Femur (tissue), 1 donor: ENCODE results near the gene CACNA1D.

ENCODE experiments used
- DNase-seq: peaks from one replicate; pipeline ENCODE4 v3.0.0-alpha.2; 2017

The CACNA1D gene

GRCh38 chr3:53719796-53720195 is 225.4 kb downstream of the CACNA1D start:
- no peak for DNase-seq

DNA sequence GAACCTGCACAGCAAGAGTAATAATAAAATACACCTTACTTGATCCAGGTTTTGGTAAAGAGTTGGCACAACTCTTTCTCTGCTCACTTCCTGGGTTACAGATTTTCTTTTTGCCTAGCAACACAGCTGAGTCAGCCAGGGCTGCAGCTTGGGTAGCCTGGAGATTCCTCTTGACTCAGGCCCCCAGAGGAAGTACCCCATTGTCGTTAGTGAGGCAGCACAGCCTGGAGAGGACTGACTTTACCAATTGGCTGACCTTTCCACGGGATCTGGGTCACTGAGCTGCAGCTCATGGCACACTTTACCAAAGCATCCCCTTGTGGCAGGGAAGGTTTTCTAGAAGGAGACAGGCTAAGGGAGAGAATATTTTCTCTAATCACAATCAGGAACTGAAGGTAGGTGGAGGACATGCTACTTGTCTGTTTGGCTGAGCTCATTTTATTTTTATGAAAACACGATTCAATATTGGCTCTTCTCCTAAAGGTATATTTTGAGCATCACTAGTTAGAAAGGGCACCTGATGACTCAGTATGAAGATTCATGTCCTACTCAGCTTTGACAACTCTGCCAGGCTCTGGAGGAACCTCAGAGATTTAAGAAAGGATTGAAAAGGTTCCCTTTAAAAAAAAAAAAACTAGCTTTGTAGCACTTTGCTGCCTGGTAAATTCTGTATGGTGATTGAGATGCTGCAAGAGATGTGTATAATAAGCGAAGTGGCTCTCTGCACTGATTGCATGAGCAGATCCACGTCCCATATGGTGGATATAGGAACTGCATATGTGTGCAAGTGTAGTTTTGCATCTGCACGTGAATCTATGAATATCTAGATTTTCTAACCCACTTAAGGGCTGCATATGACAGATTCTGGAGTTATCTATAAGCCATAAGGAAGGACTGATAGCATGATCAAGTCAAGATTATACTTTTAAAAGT is 227.0 kb downstream of the CACNA1D start:
- DNase-seq = no peak

DNA sequence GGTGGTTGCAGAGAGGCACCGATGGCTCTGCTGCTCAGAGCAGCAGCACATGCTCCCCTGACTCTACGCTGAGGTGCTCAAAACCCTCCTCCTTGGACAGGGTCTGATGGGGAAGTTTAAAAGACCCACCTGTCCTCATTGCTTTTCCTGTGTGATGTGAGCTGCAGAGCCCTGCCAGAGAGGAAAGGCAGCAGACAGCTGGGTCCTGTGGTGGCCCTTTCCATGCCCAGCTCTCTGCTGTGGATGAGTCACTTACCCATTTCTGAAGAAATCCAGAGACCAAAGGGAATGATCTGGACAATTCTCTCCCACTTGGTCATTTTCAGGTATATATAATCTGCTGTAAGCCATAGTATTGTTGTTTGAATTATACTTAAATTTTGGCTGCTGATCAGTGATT is 230.2 kb downstream of the CACNA1D start:
- DNase-seq = no peak

DNA sequence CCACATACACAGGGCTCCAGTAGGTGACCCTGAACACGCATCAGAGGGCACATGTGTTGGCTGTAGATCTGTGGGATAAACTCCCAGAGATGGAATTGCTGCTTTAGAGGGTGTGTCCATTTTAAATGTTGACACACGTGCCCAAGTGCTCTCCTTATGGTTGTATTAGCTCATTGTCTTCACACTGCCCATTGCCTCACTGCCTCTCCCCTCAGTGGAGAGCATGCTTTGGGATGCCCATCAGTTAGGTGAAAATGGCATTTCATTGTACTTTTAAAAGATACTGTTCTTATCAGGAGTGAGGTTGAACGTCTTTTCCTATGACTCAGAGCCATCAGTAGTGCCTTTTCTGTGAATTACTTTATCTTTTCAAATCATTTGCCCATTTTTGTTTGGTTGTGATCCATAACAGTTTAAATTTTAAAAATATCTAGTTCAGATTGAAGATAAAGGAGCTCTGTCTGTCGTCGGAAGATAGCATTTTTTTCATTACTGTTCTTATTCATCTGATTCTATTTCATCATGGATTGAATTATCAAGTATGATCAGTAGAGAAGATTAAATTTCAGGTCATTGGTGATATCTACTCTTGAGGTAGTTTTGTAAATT is 231.1 kb downstream of the CACNA1D start:
- no peak for DNase-seq

GRCh38 chr3:53726643-53727042 is 232.2 kb downstream of the CACNA1D start:
- no peak for DNase-seq

GRCh38 chr3:53728606-53729005 is 234.2 kb downstream of the CACNA1D start:
- DNase-seq = no peak

DNA sequence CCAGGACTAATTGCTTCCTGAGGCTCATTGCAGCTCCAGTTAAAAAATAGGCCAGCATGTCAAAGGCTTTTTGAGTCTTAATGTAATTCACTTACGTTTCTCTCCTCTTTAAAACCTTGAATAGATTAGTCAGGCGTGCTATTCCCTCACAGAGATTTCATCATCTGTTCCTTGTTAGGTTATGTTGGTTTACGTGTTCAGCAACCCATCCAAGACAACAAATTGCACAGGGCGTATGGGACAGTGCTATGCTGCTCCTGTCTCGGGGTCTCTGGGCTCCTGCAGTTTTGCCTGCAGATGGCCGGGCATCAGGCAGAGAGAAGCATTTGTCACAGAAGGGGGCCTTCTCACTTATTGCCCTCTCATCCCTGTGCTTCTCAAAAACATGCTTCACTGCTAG is 234.7 kb downstream of the CACNA1D start:
- DNase-seq = no peak

DNA sequence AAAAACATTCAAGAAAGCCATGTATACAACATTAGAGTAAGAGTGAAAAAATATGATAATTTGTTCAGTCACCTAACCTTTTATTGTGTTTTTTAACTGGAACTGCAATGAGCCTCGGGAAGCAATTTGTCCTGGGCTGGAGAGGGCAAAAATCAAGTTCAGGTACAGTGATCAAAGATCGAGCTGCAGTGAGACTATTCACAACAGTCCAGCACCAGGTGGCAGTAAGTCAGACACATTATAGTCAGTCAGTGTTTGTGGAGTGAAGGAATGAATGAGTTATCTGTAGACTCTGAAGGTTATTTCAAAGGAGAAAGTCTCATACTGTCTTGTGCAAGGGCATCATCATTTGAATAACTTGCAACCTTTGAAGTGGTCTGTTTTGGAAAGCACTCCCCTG is 235.2 kb downstream of the CACNA1D start:
- no peak for DNase-seq

DNA sequence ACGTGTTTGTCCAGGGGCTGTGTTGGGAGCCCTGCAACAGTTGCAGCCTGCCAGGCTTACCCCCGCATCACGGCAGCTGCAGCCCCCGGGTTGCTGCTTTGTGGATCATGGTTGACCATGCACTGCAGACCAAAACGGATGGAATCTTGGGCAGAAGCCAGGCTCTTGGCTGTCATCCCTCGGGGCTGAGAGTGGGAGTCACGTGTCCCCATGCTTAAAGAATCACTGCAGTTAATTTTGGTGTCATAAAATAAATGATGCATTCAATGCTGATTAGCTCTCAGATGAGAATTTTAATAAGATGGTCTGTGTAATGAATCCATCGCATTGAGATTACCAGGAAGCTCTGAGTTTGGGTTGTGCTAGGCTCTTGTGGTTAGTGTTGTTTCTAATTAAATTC is 236.2 kb downstream of the CACNA1D start:
- peak; percentile 75 for DNase-seq

DNA sequence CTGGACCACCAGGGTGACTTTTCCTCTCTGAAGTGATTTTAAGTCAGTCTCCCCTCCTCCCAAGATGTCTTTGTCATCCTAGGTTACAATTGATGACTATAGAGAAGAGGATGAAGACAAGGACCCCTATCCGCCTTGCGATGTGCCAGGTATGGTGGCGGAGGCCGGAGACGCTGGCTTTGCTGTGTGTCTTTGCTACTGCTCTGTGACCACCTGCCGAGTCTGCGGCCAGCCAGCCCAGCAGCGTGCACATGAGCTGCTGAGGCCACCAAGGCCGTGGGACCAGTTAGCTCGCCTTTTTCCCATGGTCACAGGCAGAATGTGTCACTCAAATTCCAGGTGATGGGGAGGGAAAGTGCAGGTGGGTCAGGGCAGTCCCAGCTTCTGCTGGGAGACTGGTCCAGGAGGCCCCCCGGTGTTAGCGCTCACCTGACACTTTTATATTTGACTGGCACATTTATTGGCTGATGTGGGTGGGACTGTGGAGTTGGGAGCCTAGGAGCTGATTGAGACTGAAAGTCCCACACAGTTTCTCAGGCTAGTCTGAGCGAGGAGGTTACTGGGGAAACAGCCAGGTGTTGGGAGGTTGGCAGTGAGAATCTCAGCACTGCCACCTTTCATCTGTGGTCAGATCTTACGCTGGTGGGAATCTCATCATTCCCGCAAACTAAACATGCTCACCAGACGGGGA is 237.7 kb downstream of the CACNA1D start:
- no peak for DNase-seq

DNA sequence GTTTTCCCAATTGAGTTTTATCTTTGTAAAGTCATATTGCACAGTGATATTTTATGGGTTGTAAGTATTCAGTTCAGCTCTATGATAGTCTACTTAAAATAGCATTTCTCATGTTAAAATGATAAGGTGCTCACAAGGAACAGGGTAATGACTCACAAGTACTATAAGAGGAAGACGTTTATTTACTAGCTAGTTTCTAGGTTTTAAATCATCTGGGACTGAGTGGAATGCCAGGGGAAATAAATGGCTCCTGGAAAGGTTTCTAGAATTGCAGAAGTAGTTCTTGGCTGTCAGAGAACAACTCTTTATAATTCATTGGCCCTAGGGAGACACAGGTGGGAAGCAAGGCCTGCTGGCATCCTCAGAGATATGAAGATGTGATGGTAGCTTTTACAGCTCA is 239.0 kb downstream of the CACNA1D start:
- no peak for DNase-seq

GRCh38 chr3:53739966-53740365 is 245.6 kb downstream of the CACNA1D start:
- DNase-seq = no peak

DNA sequence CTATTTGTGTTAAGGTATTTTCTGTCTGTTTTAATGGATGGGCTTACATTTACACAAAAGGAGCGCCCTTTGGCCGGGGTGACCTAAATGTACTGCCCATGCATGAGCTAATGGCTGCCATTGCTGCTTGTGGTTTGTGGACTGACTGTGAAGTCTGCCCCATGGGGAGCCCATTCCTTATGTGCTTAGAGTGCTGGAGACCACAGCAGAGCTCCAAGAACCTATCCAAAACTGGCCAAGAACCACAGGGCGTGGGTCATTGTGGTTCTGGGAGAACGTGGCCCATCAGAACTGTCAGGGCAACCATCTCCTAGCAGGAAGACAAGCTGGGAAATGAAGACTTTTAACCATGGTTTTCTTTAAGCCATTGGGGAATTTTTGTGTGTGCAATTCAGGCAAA is 246.5 kb downstream of the CACNA1D start:
- peak; percentile 69 for DNase-seq

DNA sequence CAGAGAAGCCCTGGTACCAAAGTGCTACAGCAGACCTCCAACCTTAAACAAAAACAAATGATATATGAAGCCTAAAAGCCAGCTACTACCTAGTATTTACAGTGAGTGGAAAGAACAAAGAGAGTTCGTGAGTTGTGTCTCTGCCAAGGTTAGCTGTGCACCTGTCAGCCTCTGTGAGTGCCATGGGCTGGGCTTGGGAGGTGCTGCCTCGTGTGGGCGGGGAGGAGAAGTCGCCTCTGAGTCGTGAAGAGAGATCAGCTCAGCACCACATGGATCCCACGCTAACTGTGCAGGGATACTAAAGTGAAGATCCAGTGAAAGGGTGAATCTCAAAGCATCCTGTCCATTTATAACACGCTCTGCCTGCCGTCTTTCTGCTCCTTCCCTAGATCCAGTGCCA is 249.9 kb downstream of the CACNA1D start:
- no peak for DNase-seq

GRCh38 chr3:53747559-53747958 is 253.1 kb downstream of the CACNA1D start:
- no peak for DNase-seq

- no peak for DNase-seq
These were observed 254.3 kb downstream of the CACNA1D start for GRCh38 chr3:53748512-53749271.

DNA sequence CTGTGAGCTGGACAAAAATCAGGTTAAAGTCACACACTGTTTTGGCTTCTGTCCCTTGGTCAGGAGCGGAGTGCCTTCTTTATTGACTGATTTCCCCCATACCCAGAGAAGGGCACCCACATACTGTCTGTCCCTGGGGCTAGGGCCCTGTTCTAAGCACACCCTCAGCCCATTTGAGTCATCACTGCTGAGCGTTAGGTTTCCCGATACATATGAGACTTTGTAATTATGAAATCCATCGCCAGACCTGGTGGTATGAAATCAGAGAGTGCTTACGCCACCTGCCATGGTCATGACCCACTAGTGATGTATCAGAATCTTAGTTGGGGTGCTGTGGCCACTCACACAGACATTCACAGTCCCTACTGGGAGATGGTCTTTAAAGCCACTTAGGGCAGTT is 255.0 kb downstream of the CACNA1D start:
- DNase-seq = no peak

GRCh38 chr3:53750253-53751210 is 256.1 kb downstream of the CACNA1D start:
- DNase-seq = no peak

DNA sequence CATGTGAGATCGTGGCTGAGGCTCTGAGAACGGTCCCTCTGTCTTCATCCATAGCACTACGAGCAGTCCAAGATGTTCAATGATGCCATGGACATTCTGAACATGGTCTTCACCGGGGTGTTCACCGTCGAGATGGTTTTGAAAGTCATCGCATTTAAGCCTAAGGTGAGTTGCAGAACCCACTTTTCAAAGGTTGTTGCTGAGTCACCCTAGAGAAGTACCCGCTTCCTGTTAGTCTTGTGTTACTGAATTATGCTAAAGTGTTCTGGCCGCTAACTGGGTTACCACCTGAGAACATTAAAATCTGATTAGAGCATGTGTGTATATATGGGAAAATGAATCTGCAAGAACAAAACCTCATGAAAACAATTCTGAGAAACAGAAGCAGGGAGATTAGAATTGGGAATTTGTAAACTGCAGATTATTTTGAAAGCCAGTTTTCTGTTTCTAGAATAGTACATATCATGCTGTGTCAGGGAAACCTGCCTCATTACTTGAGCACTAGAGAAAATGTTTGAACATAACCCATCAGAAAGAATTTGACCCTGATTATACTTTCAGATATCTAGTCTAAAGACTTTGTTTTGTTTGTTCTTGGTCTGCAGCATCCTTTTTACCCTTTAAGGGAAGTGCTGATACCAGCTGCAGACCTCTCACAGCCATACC is 259.2 kb downstream of the CACNA1D start:
- no peak for DNase-seq

GRCh38 chr3:53754325-53754724 is 259.9 kb downstream of the CACNA1D start:
- DNase-seq = no peak

DNA sequence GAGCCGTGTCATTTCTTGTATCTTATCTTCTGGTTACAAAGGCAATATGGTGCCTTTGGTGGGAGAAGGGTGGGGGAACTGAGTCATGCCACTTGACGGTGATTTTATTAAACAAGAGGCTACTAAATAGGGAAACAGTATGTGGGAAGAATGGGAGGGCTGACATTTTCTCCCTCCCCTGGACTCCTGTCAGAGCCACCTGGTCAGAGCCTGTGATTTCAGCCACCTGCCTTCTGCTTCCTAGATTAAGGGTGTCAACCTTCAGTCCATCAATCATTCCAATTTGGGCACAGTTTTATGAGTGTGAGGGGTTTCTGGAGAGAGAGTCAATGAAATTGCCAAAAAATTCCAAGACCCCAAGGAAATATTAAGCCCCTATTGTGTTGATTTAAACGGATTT is 264.4 kb downstream of the CACNA1D start:
- no peak for DNase-seq
